GM12801 (cell line): Measurements from ENCODE around the gene MED29.

ENCODE experiments used
- CTCF ChIP-seq: IDR thresholded peaks from one replicate; pipeline ENCODE4 v1.5.1; 2011; ENCODE audit warnings: control low read depth; ENCODE audit not compliant: insufficient read length; ENCODE audit errors: extremely low read depth

MED29 gene

DNA sequence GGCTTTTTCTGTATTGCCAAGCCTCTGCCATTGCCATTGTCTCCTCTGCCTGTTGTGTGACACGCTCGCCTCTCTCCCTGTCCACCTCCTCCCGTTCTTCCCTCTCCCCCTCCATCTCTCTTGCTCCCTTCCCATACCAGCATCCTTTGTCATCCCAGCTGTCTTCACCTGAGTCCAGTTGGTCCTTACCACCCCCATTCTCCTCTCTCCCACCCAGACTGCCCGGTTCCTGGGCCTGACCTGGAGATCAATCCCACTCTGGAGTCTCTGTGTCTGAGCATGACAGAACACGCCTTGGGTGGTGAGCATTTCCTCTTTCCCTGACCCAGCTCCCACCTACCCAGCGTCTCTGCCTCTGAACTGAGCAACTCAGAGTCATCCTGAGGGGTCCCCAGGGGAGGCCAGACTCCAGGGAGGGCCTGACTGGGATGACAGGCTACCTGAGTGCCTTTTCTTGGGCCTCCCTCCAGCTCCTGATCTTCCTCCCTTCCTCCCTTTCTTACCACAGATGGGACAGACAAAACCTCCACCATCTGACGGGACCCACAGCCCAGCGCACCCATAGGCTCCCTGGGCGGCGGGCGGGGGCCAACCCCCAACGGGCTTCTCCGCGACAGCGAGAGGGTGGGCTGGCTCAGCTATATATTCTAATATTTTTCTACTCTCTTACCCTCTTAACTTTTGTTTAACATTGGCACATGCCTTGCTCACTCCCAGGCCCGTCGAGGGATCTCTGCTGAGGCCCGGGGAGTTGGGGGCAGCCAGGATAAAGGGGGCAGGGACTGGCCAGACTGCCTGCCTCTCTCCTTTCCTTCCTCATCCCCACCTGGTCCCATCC is 8.0 kb upstream of the MED29 start:
- TF ChIP-seq CTCF = no peak

DNA sequence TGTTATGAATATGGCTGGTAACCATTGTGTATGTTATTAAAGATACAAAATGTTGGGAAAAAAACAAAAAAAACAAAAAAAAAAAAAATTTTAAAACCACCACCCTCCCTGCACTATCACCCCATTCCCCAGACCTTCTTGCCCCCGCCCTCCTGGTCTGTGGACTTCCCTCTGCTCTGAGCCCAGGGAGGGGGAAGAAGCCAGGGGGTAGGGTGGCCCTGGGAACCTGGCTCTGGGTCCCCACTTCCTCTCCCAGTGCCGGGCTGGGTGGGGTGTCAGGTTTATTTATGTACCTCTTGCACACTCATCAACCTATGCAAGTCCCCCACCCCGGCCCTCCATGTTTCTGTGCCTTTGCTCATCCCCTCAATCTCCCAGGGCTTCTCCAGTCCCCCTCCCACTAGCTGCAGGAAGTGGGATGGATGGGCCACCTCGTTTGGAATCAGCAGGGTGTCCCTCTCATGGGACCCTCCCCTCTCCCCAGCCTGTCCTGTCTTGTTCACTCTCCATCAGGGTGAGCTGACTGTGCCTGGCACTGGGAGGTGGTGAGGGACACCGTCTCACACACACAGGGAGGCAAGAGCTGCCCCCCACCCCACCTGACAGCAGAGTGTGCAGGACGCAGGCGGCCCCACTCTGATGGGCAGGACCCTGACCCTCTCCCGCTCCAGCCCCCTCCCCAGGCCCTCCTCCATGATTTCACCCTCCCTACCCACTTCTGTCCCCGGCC is 6.2 kb upstream of the MED29 start:
- no peak for TF ChIP-seq CTCF

- no peak for TF ChIP-seq CTCF
These were observed 5.4 kb upstream of the MED29 start for GRCh38 chr19:39385629-39386411.

GRCh38 chr19:39386557-39386956 is 4.6 kb upstream of the MED29 start:
- no peak for TF ChIP-seq CTCF

GRCh38 chr19:39388657-39389056 is 2.5 kb upstream of the MED29 start:
- no peak for TF ChIP-seq CTCF

DNA sequence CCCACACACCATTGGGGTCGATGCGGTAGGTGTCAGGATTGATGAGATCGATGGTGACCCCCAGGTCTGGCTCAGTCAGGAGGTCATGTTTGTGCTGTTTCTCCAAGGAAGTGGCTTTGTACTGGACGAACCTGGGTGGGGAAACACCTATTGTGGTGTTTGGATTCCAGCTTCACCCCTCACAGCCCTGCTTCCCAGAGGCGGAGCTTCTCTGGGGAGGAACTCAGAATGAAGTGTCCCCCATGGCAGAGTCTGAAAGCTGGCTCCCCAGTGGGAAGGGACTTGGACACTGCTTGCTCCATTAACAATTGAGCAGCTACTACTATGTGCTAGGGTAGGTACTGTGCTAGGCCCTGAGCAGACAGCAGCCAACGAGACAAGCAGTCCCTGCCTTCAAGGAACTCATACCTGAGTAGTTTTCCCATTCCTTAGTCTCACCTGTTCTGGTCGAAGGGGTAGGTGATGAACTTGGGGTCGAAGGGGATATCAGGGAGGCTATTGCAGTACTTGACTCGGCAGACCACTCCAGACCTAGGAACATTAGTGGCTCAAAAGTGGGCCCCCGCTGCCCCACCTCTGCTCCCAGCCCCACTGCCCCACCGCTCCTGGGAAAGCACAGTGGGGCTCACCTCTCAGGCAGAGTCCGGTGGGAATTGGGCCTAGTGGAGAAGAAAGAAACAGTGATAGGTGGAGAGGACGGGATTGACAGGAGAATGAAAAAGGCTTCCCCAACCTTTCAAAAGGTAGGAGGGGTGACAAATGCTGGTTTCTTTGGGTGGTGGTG is 1.4 kb upstream of the MED29 start:
- no peak for TF ChIP-seq CTCF

GRCh38 chr19:39390451-39390750 is 777 bp upstream of the MED29 start:
- no peak for TF ChIP-seq CTCF
